ENCODE data around the gene INHBA. TPM values are rescaled to one million over a fixed set of nuclear protein-coding genes. Genes with fewer than 3 reads are reported as not detected.
A peak's percentile ranks its signal among the peaks of the same experiment; 100 is the strongest.

The INHBA gene
- total RNA-seq, 4 donors from 2014 or later: 0.05 to 0.62 (median 0.41) TPM

DNA sequence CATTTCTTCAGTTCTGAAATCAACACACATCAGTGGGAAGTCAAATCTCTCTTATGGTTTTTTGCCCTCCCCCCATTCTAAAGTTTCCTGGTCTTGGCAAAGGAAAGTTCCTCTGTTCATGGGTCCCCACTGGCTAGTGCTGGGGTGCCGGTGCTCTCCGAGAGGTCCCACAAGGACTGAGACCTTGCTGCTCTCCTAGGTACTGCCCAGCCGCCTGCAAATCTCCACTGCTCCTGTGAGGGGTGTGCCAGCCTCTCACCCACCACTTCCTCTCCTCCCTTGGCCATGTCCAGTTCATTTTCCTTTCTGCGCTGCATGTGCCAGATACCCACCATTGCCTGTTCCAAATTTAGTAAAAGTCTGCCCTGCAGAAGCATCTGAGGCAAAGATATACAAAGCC lies 17.2 kb upstream of the INHBA start:
- no peak overlapping the region for H3K4me3 ChIP-seq
- ATAC-seq (no peak), DNase-seq (no peak)
- no peak overlapping the region for H3K27ac ChIP-seq
- intact Hi-C loops (cut with DNase I; ENCODE audit: low total_unique reads): no loop called here
- peaks cover 0 to 3% (median 0%) of the 10 kb centered on the region in 3 donors for H3K27me3 ChIP-seq
- no peaks in the 10 kb centered on the region for H3K36me3 ChIP-seq
- H3K9me3 ChIP-seq: no peaks in the 10 kb centered on the region
- in situ Hi-C loops (cut with MboI; ENCODE audit: low sequenced_read_pairs in 4 of 4): no loop called here
- no peaks in the 10 kb centered on the region for H3K4me1 ChIP-seq
- no peak for TF ChIP-seq POLR2A (IDR thresholded peaks at IDR 0.05)
- TF ChIP-seq, protein P1, sequence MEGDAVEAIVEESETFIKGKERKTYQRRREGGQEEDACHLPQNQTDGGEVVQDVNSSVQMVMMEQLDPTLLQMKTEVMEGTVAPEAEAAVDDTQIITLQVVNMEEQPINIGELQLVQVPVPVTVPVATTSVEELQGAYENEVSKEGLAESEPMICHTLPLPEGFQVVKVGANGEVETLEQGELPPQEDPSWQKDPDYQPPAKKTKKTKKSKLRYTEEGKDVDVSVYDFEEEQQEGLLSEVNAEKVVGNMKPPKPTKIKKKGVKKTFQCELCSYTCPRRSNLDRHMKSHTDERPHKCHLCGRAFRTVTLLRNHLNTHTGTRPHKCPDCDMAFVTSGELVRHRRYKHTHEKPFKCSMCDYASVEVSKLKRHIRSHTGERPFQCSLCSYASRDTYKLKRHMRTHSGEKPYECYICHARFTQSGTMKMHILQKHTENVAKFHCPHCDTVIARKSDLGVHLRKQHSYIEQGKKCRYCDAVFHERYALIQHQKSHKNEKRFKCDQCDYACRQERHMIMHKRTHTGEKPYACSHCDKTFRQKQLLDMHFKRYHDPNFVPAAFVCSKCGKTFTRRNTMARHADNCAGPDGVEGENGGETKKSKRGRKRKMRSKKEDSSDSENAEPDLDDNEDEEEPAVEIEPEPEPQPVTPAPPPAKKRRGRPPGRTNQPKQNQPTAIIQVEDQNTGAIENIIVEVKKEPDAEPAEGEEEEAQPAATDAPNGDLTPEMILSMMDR (IDR thresholded peaks at IDR 0.05 in 4 of 5, conservative IDR thresholded peaks at IDR 0.05 in 1 of 5): no peak

DNA sequence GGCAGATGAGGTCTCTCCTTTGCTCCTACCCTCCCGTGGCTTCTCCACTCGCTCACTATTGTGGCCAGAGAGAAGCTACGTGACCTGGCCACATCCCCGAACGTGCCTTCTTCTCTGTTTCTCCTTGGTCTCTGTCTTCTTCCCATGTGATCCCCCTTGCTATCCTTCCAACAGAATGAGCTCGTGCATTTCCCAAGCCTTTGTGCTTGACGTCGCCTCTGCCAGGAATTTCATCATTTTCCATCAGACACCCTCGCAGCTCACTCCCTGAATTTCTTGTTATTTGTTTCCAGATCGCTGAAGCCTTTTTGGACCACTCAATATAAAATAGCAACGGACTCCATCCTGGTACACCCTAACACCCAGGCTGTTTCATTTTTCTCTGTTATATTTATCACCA lies 13.8 kb upstream of the INHBA start:
- in situ Hi-C loops (cut with MboI; ENCODE audit: low sequenced_read_pairs in 4 of 4): no loop called here
- Histone ChIP-seq H3K4me1 (no peaks in the 10 kb centered on the region), H3K4me3 (no peak overlapping the region), H3K9me3 (no peaks in the 10 kb centered on the region), H3K27me3 (peaks cover 0 to 3% (median 2%) of the 10 kb centered on the region in 3 donors), H3K36me3 (no peaks in the 10 kb centered on the region), H3K27ac (no peak overlapping the region)
- DNase-seq (no peak), ATAC-seq (no peak)
- TF ChIP-seq POLR2A (IDR thresholded peaks at IDR 0.05): no peak
- TF ChIP-seq, protein P1 (IDR thresholded peaks at IDR 0.05 in 4 of 5, conservative IDR thresholded peaks at IDR 0.05 in 1 of 5): no peak
- intact Hi-C loops (cut with DNase I; ENCODE audit: low total_unique reads): no loop called here

DNA sequence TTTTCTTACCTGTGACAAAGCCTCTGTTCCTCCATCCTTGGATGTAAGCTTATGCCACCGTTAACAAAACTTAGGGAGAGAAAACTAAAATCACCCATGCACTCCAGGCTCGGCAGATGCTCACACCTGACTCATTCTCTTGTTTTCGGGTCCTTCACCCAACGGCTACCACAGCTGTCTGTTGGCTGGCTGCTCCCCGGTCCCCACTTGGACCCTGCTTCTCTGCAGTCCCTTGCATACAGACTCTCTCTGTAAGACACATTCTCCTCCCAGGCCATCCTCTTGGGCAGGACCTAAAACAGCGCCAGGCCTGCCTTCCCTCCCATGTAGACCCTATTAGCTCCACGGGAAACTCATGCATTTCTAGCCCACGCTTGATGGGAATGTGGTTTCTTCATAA lies 12.1 kb upstream of the INHBA start:
- in situ Hi-C loops (cut with MboI; ENCODE audit: low sequenced_read_pairs in 4 of 4): no loop called here
- Histone ChIP-seq H3K27me3 (peaks cover 0 to 3% (median 2%) of the 10 kb centered on the region in 3 donors), H3K9me3 (no peaks in the 10 kb centered on the region), H3K27ac (no peak overlapping the region), H3K4me1 (no peaks in the 10 kb centered on the region), H3K36me3 (no peaks in the 10 kb centered on the region), H3K4me3 (no peak overlapping the region)
- TF ChIP-seq, protein P1 (IDR thresholded peaks at IDR 0.05 in 4 of 5, conservative IDR thresholded peaks at IDR 0.05 in 1 of 5): no peak
- TF ChIP-seq POLR2A (IDR thresholded peaks at IDR 0.05): no peak
- intact Hi-C loops (cut with DNase I; ENCODE audit: low total_unique reads): no loop called here
- no peak for DNase-seq
- no peak for ATAC-seq

DNA sequence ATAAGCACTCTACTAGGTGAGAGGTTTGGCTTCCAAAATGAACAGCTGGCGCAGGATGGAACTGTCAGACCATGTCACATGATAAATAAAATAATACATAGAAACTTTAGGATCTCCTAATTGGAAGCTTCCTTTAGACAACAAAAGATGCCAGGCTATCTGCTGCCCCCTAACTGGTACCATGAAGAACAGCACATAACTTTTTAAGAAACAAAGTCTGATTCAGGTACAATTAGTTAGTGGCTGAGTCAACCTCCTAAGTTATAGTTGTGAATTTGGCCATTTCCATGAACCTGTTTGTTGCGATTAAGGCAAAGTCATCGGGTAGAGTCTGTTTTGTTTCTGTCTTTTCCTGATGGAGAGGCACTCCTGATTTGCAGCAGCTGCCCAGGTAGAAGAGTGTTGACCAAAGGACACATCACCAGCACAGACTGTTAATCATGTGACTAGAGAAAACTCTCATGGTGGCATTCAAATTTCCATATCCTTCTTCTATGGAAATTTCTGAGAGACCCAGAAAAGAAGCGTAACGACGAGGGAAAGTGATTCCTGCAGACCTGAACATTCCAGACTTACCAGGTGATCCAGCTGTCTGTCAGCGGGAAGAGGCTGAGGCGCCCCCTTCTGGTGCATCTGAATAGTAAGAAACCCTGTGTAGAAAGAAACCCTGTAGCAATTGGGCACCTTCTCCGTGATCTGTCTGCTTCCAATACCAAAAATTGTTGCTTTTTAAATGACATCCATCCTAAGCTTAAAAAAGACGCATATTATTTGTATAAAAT lies 8.6 kb upstream of the INHBA start:
- in situ Hi-C loops (cut with MboI; ENCODE audit: low sequenced_read_pairs in 4 of 4) (no loop called here), intact Hi-C loops (cut with DNase I; ENCODE audit: low total_unique reads) (no loop called here)
- no peaks in the 10 kb centered on the region for H3K9me3 ChIP-seq
- TF ChIP-seq, protein P1 (IDR thresholded peaks at IDR 0.05 in 4 of 5, conservative IDR thresholded peaks at IDR 0.05 in 1 of 5): peak in 1 of 5 experiments; percentile 11
- no peak for TF ChIP-seq POLR2A (IDR thresholded peaks at IDR 0.05)
- no peak overlapping the region for H3K4me3 ChIP-seq
- DNase-seq (no peak), ATAC-seq (no peak)
- H3K36me3 ChIP-seq: no peaks in the 10 kb centered on the region
- H3K27ac ChIP-seq: no peak overlapping the region
- H3K27me3 ChIP-seq: peaks cover 0 to 5% (median 0%) of the 10 kb centered on the region in 3 donors
- H3K4me1 ChIP-seq: no peaks in the 10 kb centered on the region
